CD4-positive, alpha-beta T cell treated with Interleukin-12 subunit alpha and Interleukin-12 subunit beta, for 1 hour (primary cell): Measurements from ENCODE around the gene ATXN1.

Experiments used
- DNase-seq: peaks from one replicate; pipeline ENCODE4 v3.0.0-alpha.2; 2020

Gene ATXN1

DNA sequence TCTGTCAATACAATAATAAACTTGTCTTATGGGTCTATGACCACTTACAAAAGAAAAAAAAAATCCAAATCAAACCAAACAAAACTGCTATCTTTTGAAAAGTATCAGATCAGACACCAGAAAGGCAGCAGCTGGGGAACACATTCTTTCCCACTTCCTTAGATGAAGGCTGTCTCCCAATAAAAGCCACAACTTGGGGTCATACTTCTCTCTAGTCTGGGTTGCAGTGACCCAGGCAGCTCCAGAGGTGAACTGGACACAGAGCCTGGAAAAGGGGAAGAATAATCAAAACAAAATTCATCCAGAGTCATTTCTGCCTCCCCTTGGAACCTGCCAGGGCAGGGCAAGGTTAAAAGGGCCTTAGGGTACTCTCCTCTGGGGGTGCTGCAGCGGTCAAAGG is 19.1 kb downstream of the ATXN1 start:
- no peak for DNase-seq

- DNase-seq: peak; percentile 41
Measured at GRCh38 chr6:16741112-16742016, 19.9 kb downstream of the ATXN1 start.

- DNase-seq: no peak
Measured at GRCh38 chr6:16740097-16740496, 21.2 kb downstream of the ATXN1 start.

- no peak for DNase-seq
Measured at GRCh38 chr6:16739329-16739801, 21.9 kb downstream of the ATXN1 start.

GRCh38 chr6:16737925-16738324 is 23.3 kb downstream of the ATXN1 start:
- DNase-seq: no peak

DNA sequence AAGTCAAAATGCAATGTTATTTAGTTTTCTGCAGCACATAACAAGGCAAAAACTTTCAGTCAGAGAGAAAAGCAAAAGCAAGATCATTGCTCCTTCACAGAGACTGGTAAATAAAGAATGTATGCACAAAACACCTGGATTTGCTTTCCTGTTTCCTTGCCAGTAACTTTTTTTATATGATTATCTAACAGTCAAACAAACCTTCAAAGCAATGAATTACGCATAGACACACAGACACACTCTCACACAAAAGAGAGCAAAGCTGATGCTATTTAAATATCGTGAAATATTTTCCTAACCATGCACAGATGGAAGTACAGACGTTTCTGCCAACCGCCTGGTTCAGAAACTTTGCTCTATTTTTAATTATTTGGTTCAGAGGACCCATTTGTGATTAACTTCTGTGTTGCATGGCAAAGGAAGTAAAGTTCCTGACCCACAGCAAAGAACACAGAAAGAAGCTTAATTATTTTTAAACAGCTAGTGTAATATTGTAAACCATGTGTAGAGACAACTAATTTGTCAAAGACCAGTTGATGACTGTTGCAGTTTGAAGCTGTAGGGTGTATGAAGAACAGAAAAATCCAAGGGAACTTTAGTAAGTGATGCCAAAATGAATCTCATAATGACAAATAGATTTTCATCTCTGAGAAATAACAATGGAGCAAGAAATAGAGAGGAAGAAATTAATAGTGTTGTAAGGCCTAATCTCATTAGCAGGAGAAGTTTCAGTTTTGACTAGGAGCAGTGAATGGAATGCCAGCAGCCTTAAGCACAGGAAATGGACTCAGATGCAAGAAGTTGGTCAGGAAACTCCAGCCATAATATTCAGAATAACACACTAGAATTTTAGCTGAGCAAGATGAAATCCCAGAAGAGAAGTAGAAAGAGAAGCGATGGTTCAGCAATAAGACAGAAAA is 24.1 kb downstream of the ATXN1 start:
- no peak for DNase-seq

DNA sequence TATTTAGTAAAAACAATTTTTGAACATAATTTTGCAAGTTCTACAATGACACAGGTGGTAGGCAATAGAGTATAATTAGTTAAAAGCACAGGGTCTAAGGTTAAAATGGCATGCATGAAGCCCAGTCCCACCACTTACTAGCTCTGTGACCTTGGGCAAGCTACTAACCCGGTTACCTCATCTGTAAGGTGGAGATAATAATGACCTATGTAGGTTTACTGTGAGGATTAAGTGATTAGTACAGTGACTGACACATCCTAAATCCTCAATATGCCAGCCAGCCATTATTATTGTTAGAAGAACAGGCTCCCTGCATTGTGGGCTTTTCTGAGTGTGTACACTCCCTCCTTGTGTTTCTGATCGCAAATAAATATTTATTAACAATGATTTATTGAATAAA is 26.2 kb downstream of the ATXN1 start:
- no peak for DNase-seq

DNA sequence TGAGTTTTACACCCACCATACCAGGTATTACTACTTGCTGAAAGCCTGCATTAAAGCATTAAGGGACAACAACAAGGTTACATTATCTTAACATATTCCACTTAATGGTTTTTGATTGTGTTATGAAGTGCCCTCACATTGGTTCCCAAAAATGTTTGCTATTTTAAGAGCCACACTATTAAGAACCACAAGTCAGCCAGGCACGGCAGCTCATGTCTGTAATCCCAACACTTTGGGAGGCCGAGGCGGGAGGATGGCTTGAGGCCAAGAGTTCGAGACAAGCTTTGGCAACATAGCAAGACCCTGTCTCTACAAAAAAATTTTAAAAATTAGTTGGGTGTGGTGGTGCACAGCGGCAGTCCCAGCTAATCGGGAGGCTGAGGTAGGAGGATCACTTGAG is 28.2 kb downstream of the ATXN1 start:
- no peak for DNase-seq

DNA sequence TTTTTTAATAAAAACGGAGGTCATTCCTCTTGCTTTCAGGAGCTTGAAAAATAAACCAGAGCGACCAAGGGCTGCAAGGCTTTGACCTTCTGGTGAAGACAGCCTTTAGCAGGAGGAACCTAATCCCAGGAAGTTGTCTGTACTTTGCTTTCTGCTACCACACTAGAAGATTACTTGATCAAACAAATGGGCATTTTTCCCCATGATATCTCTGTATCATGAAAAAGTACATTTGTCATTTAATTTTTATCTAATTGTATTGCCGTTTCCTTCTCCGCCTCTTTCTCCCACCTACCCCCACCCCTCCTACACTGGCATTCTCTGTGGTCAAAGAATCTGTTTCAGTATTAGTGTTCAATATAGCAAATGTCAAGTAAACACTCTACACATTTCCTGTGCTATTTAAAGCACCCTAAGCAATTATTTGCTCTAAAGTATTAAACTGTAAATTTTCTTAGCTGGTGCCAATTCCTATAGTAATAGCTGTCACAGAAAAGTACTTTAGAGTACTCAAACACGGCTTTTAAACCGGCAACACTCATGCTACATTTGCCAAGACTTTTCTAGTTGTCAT is 29.7 kb downstream of the ATXN1 start:
- peak; percentile 59 for DNase-seq

- peak; percentile 43 for DNase-seq
Measured at GRCh38 chr6:16730738-16731477, 30.4 kb downstream of the ATXN1 start.

DNA sequence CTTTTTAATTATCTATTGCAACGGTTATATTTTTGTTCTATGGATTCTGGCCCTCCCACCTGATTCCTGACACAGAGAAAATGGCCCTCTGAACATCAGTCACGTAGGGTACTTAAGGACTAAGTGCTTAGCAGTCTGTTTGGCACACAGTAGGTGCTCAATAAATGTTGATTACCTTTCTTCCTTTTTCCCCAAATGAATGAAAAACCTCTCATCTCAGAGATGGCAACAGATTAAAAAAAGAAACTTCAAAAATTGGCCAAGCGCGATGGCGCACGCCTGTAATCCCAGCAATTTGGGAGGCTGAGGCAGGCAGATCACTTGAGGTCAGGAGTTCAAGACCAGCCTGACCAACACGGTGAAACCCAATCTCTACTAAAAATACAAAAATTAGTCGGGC is 31.5 kb downstream of the ATXN1 start:
- DNase-seq: no peak

DNA sequence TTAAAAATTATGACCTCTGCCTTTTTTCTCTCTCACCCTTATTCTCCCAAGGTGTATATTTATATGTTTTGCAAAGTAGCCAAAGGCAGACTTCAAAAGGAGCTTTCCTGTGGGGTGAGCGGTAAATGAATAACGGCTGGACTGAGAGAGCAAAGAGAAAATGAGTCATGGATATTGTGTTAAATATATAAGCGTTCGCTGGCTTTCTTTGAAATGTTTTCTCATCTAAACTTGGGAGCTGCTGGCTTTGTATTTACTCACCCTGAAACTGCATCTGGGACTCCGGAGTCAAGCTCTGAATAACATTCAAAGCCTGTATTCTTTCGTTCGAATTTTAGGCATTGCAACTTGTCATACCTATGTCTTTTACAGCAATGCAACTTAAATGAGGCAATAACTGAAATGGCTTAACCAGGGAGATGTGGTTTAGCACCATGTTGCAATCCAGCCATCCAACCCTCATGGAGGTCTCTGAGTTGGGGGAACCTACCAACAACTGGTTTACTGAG is 32.0 kb downstream of the ATXN1 start:
- no peak for DNase-seq

DNA sequence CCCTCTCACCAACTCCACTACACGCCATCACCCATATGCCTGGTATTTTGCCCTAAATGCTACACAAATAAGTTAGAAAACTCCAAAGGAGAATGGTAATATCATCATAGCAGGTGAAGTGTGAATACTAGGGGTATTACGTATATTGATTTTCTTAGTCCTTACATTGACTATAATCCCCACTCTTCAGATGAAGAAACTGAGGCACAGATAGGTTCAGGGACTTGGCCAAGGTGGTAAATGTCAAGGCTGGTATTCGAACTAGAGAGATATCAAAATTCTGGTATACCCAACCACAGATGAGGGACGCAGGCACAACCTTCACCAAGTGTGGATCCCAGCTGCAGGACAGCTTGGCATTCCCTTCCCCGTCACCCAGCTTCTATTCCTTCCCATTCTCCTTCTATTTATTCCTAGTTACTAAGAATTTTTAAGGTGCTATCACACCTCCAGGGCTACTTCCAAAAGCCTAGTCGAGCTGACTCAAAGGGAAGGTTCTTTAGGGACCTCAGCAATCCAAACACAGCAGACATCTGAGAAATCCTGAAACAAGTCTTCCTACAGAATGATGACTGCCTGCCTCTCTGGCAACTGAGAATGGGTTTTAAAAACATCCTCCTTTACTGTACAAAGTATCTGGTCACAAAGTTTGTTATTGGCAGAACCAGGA is 32.6 kb downstream of the ATXN1 start:
- DNase-seq: no peak

DNA sequence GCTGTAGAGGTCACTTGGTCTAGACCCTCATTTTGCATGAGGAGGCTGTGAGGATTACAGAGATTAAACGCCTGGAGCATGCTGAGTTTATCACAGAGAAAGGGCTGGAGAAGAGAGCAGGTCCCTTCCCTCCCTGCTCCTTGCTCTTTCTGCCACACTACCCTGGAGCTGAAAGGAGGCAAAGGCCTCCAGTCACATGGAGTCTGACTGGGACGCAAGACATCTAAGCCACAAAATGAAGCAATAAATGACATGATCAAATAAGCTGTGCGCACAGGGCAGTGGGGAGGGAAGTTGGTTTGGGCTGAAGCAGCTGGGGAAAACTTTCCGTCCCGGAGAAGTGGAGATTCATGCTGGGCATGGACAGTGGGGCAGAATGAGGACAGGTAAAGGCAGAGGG is 33.3 kb downstream of the ATXN1 start:
- no peak for DNase-seq

GRCh38 chr6:16725145-16725864 is 36.0 kb downstream of the ATXN1 start:
- no peak for DNase-seq

DNA sequence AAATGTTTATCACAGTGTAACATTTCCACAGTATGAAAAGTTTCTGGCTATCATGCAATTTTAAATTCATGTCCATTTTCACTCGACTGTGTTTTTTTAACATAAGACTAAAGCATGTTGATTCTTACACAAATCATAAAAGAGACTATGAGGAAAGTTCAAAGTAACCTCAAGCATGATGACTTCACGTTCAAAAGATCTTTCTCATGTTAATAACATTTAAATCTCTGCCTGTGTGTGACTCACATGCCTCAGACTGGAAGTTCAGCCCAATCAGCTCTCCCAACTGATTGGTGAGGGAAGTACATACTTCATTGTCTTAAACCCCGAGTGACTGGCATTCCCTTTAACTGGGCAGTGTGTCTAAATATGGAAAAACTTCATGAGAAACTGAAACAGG is 37.4 kb downstream of the ATXN1 start:
- no peak for DNase-seq

- DNase-seq: no peak
Measured at GRCh38 chr6:16723402-16723801, 37.9 kb downstream of the ATXN1 start.

DNA sequence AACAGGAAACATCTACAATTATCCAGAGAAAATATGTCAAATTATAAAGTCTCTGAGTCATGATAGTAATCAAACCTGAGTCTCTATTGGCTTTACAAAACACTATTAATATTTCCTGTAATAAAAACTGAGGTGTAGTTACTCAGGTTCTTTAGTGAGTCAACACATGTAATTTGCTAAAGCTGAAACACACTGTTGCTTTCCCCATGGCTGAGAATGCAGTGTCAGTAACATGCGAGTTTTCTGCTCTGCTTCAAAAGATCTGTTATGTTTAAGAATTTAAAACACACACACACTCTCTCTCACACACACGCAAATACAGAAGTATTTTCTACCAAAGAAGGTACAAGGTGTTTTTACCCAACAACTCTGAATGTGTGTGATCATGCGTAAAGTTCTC is 38.6 kb downstream of the ATXN1 start:
- DNase-seq: no peak

DNA sequence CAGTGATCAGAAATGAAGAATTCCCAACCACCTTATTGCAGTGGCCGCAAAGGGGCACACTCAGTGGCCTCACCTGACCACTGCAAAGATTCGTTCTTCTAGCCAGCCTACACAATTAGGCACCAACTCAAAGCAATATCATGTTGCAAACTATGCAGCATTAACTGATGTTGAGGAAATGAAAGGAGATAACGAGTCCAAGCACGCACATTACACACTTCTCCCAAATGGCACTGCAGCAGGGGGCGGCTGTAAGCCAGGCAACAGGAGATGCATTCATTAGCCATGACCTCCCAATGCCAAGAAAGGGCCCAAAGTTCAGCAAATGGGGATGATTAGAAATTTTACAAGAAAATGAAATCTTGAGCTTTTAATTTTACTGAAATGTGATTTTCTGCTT is 39.3 kb downstream of the ATXN1 start:
- DNase-seq: no peak

DNA sequence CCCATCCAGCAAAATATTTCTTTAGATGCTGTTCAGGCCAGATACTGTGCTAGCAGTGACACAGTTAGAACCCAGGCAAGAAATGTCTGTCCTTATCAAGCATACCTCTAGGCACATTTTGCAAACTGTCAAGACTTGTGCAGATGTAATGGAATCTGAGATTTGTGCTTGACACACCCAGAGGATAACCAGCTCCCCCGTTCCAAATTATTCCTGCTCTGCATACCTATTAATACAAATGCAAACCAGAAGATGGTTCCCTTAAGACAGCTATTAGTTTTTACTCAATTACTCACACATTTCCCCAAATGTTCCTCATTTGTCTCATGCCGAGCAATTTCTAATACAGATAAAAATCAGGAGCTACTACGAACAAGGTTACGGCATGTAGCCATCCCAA is 40.4 kb downstream of the ATXN1 start:
- no peak for DNase-seq

DNA sequence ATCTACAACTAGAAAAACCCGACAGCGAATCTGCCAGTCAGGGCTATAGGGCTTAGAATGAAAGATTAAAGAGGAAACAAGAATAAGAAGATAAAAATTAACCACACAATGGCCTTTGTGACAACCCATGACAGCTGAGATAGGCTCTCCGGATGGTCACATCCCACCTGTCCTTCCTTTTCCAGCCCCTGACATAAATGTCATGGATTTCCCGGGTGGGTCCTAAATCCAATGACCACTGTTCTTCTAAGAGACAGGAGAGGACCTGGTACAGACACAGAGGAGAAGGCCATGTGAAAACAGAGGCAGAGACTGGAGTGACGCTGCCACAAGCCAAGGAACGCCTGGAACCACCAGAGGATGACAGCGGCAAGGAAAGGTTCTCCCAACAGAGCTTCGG is 41.8 kb downstream of the ATXN1 start:
- DNase-seq: no peak
